Measurements from ENCODE around the gene ENTHD1.

The ENTHD1 gene

GRCh38 chr22:39703928-39704639 lies 189.5 kb downstream of the ENTHD1 start:
- no peak for DNase-seq (ENCODE audit: extremely low spot score)
- CTCF ChIA-PET = no interaction called here
- no peak for TF ChIP-seq ARNT (IDR thresholded peaks at IDR 0.05)
- no peak for TF ChIP-seq FOXA1 (IDR thresholded peaks at IDR 0.05)
- TF ChIP-seq, protein P1, sequence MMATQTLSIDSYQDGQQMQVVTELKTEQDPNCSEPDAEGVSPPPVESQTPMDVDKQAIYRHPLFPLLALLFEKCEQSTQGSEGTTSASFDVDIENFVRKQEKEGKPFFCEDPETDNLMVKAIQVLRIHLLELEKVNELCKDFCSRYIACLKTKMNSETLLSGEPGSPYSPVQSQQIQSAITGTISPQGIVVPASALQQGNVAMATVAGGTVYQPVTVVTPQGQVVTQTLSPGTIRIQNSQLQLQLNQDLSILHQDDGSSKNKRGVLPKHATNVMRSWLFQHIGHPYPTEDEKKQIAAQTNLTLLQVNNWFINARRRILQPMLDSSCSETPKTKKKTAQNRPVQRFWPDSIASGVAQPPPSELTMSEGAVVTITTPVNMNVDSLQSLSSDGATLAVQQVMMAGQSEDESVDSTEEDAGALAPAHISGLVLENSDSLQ (IDR thresholded peaks at IDR 0.05) = no peak
- no peak for TF ChIP-seq ELF4 (IDR thresholded peaks at IDR 0.05)
- no peak for TF ChIP-seq LEF1 (IDR thresholded peaks at IDR 0.05; ENCODE audit: borderline replicate concordance)
- no peak for TF ChIP-seq SP1 (IDR thresholded peaks at IDR 0.05)
- no peak for TF ChIP-seq ZNF384 (IDR thresholded peaks at IDR 0.05)
- TF ChIP-seq NFRKB (IDR thresholded peaks at IDR 0.05) = no peak
- no peak for TF ChIP-seq BHLHE40 (IDR thresholded peaks at IDR 0.05; ENCODE audit: borderline replicate concordance)
- POLR2A ChIA-PET = no interaction called here

DNA sequence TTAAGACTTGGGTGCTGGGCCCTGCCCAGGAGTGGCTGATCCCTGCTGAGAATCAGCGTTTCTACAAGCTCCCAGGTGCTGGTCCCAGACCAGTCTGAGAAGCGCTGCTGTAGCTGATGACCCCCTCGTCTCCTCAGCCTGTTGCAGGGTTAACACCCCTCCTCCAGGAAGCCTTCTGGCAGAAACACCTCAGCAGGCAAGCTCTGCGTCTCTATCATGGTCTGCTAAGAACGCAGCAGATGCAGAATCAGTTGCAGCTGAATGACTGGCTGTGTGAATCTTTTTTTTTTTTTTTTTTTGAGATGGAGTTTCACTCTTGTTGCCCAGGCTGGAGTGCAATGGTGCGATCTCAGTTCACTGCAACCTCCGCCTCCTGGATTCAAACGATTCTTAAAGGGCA lies 190.5 kb downstream of the ENTHD1 start:
- ChIA-PET POLR2A (no interaction called here), CTCF (no interaction called here)
- no peak for TF ChIP-seq SUZ12 (IDR thresholded peaks at IDR 0.05)
- no peak for TF ChIP-seq CTBP1 (IDR thresholded peaks at IDR 0.05; ENCODE audit: borderline replicate concordance)
- TF ChIP-seq ZNF384 (IDR thresholded peaks at IDR 0.05) = no peak
- no peak for TF ChIP-seq NFRKB (IDR thresholded peaks at IDR 0.05)
- TF ChIP-seq, protein P1 (IDR thresholded peaks at IDR 0.05) = no peak
- TF ChIP-seq ARNT (IDR thresholded peaks at IDR 0.05) = no peak
- no peak for DNase-seq (ENCODE audit: extremely low spot score)

DNA sequence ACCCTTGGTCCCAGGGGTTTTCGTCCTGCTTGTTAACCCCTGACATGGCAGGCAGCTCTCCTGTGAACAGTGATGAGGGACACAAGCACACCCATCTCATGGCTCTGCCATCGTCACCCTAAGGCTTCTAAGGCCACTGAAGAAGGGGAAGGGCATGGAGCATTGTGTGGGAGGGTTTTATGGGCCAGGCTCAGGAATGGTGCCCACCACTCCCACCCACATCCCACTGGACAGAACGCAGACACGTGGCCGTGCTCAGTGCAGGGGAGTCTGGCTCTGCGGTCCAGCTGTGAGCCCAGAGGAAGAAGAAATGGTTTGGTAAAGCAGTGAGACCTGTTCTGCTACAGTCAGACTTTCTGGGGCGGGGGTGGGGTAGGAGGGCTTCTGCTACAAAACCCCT lies 193.0 kb downstream of the ENTHD1 start:
- CTCF ChIA-PET = no interaction called here
- POLR2A ChIA-PET = no interaction called here
- TF ChIP-seq ARNT (IDR thresholded peaks at IDR 0.05) = no peak
- TF ChIP-seq TARDBP (IDR thresholded peaks at IDR 0.05) = no peak
- no peak for TF ChIP-seq CTBP1 (IDR thresholded peaks at IDR 0.05; ENCODE audit: borderline replicate concordance)
- no peak for TF ChIP-seq L3MBTL2 (conservative IDR thresholded peaks at IDR 0.05)
- TF ChIP-seq FOXM1 (IDR thresholded peaks at IDR 0.05; ENCODE audit: borderline replicate concordance) = no peak
- no peak for TF ChIP-seq HDGF (IDR thresholded peaks at IDR 0.05; ENCODE audit: borderline replicate concordance)
- TF ChIP-seq ELF4 (IDR thresholded peaks at IDR 0.05) = no peak
- no peak for TF ChIP-seq SUZ12 (IDR thresholded peaks at IDR 0.05)
- TF ChIP-seq NFRKB (IDR thresholded peaks at IDR 0.05) = no peak
- no peak for TF ChIP-seq FOXK2 (IDR thresholded peaks at IDR 0.05)
- TF ChIP-seq SP1 (IDR thresholded peaks at IDR 0.05) = no peak
- TF ChIP-seq BHLHE40 (IDR thresholded peaks at IDR 0.05; ENCODE audit: borderline replicate concordance) = no peak
- TF ChIP-seq FOXA1 (IDR thresholded peaks at IDR 0.05) = no peak
- no peak for DNase-seq (ENCODE audit: extremely low spot score)

DNA sequence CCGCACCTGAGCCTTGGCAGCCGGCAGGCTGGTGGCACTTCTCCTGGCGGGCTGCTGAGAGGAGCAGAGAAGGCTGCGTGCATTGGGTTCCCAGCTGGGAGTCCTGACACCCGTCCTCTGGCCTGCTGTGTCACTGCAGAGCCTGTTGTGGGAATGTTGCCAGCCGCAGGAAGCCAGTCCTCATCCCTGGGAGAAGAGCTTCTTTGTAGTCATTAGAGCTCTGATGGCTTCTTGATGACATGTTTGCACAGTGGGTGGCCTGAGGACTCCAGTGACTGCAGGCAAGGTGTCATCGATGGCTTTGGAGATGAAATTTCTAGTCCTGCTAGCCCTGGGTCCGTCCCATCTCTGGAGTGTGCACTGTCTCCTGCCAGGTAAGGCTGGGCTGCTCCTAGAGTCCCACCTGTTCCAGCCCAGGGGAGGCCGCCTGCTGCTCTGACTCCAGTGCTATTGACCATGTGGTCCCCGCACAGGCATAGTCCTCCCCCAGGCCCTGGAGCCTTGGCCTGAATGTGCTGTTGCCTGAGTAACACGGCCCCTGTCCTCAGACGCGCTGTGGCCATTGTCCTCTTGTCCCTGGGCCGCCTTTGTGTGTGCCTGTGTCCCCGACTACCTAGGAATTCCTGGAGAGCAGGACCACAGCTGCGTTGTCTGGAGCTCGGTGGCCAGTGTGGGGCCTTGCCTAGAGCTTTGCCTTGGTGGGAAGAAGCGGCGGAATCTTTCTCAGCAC lies 193.8 kb downstream of the ENTHD1 start:
- POLR2A ChIA-PET = no interaction called here
- TF ChIP-seq TARDBP (IDR thresholded peaks at IDR 0.05) (no peak), SUZ12 (IDR thresholded peaks at IDR 0.05) (no peak), L3MBTL2 (conservative IDR thresholded peaks at IDR 0.05) (no peak), SP1 (IDR thresholded peaks at IDR 0.05) (no peak), BHLHE40 (IDR thresholded peaks at IDR 0.05; ENCODE audit: borderline replicate concordance) (no peak), HDGF (IDR thresholded peaks at IDR 0.05; ENCODE audit: borderline replicate concordance) (no peak), FOXM1 (IDR thresholded peaks at IDR 0.05; ENCODE audit: borderline replicate concordance) (no peak), NFRKB (IDR thresholded peaks at IDR 0.05) (no peak), ZNF384 (IDR thresholded peaks at IDR 0.05) (no peak), ELF4 (IDR thresholded peaks at IDR 0.05) (no peak), ARNT (IDR thresholded peaks at IDR 0.05) (no peak)
- no peak for DNase-seq (ENCODE audit: extremely low spot score)
- CTCF ChIA-PET = no interaction called here

GRCh38 chr22:39697790-39698430 lies 195.7 kb downstream of the ENTHD1 start:
- ChIA-PET POLR2A (no interaction called here), CTCF (no interaction called here)
- no peak for TF ChIP-seq CTBP1 (IDR thresholded peaks at IDR 0.05; ENCODE audit: borderline replicate concordance)
- TF ChIP-seq, protein P1 (IDR thresholded peaks at IDR 0.05) = no peak
- no peak for TF ChIP-seq TARDBP (IDR thresholded peaks at IDR 0.05)
- no peak for TF ChIP-seq LEF1 (IDR thresholded peaks at IDR 0.05; ENCODE audit: borderline replicate concordance)
- TF ChIP-seq HDGF (IDR thresholded peaks at IDR 0.05; ENCODE audit: borderline replicate concordance) = no peak
- TF ChIP-seq NFRKB (IDR thresholded peaks at IDR 0.05) = no peak
- no peak for TF ChIP-seq SUZ12 (IDR thresholded peaks at IDR 0.05)
- TF ChIP-seq BHLHE40 (IDR thresholded peaks at IDR 0.05; ENCODE audit: borderline replicate concordance) = no peak
- no peak for DNase-seq (ENCODE audit: extremely low spot score)

- ChIA-PET POLR2A (no interaction called here), CTCF (interaction anchor here (0.6 kb wide), 1 partner anchor 85 kb away, joined by 3 read pairs; no protein-coding TSS in a partner anchor)
- no peak for DNase-seq (ENCODE audit: extremely low spot score)
- TF ChIP-seq FOXA1 (IDR thresholded peaks at IDR 0.05) (no peak), TARDBP (IDR thresholded peaks at IDR 0.05) (no peak), ARNT (IDR thresholded peaks at IDR 0.05) (no peak), NFRKB (IDR thresholded peaks at IDR 0.05) (no peak), LEF1 (IDR thresholded peaks at IDR 0.05; ENCODE audit: borderline replicate concordance) (no peak), ELF4 (IDR thresholded peaks at IDR 0.05) (no peak), SUZ12 (IDR thresholded peaks at IDR 0.05) (no peak), FOXM1 (IDR thresholded peaks at IDR 0.05; ENCODE audit: borderline replicate concordance) (no peak)
- TF ChIP-seq, protein P1 (IDR thresholded peaks at IDR 0.05) = no peak
Measured at GRCh38 chr22:39693943-39694500, 199.5 kb downstream of the ENTHD1 start.

Data from HEK293T (cell line).